AG09319 (cell line): ENCODE results near the gene ICAM5.
"Not testable (repeated sequence)": the region's sequence is repeated elsewhere in the genome, so short reads cannot be mapped to it uniquely, and the experiment has no call there.

ENCODE experiments used
- DNase-seq: peaks from one replicate; pipeline ENCODE4 v3.0.0-alpha.2; 2010; ENCODE audit warnings: low read depth; ENCODE audit errors: extremely low read depth
- CTCF ChIP-seq: IDR thresholded peaks from 2 replicates; pipeline ENCODE4 v1.5.1; 2011; ENCODE audit warnings: low read depth, mild to moderate bottlenecking, inconsistent platforms, low read length, moderate library complexity

Gene ICAM5

GRCh38 chr19:10289836-10290356 lies at the start of gene ICAM5:
Gene ICAM5, plus strand, starts transcription at chr19:10289952. Its CDS starts 92 bp downstream, at chr19:10290044.
- no peak for DNase-seq
- no peak for TF ChIP-seq CTCF

- DNase-seq = not testable (repeated sequence)
Observed at GRCh38 chr19:10241826-10242449, 47.8 kb upstream of the ICAM5 start.

- no peak for TF ChIP-seq CTCF
- DNase-seq = no peak
Observed at GRCh38 chr19:10243606-10244005, 46.1 kb upstream of the ICAM5 start.

- TF ChIP-seq CTCF = no peak
- no peak for DNase-seq
Observed at GRCh38 chr19:10245189-10245939, 44.4 kb upstream of the ICAM5 start.

GRCh38 chr19:10246511-10246910 lies 43.2 kb upstream of the ICAM5 start:
- no peak for TF ChIP-seq CTCF

GRCh38 chr19:10251792-10252694 lies 37.7 kb upstream of the ICAM5 start, which contains the start of gene MRPL4:
Gene MRPL4, plus strand, starts transcription at chr19:10252214. Its CDS starts 40 bp downstream, at chr19:10252254.
- DNase-seq = peak; percentile 93
- no peak for TF ChIP-seq CTCF

More at GRCh38 chr19:10246511-10246910, 43.2 kb upstream of the ICAM5 start:
- DNase-seq = no peak

- no peak for DNase-seq
- no peak for TF ChIP-seq CTCF
Observed at GRCh38 chr19:10252707-10253106, 37.0 kb upstream of the ICAM5 start.
